ENCODE data around the gene SERINC2. TPM values are rescaled to one million over a fixed set of nuclear protein-coding genes. Genes with fewer than 3 reads are reported as not detected.

Gene SERINC2
- total and polyA plus RNA-seq, 2 experiments from 2014 or later, result 20.5 to 23.3 TPM

DNA sequence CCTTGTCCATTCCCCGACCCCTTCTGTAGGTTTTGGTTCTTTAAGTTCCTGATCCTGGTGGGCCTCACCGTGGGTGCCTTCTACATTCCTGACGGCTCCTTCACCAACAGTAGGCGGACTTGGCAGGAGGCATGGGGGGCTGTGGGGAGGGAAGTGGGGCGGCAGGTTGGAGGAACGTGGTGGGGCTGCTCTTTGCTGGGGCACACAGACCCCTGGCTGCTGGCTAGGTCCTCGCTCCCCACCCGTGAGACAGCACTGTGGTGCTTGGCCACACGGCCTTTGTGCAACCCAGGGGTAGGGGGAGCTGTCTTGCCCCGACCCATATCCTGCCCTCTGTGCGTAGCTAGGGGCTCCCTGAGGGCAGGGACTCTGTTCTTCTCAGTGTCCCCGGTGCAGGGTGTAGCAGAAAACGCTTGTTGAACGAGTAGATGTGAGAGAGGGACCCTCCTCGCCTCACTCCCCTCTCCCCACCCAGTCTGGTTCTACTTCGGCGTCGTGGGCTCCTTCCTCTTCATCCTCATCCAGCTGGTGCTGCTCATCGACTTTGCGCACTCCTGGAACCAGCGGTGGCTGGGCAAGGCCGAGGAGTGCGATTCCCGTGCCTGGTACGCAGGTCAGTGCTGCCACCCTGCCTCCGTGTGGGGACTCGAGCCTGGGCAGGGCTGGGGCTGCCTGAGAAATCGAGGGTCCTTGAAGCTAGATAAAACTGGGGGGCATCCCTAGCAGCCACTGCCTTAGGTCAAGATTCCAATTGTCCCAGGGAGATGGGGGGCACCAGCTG, 12.5 kb downstream of the SERINC2 start:
- Mint-ChIP-seq H3K36me3 (ENCODE audit: low read depth) (peaks cover 11% of the 10 kb centered on the region), H3K27ac (no peak overlapping the region), H3K27me3 (ENCODE audit: insufficient read depth, low read depth, poor library complexity) (peaks cover 11% of the 10 kb centered on the region), H3K4me1 (peaks cover 10% of the 10 kb centered on the region), H3K4me3 (no peak overlapping the region), H3K9me3 (no peaks in the 10 kb centered on the region)
- no peak for TF ChIP-seq NANOG (IDR thresholded peaks at IDR 0.05; ENCODE audit: borderline replicate concordance)
- no peak for TF ChIP-seq CREB1 (CRISPR knock-in tag; IDR thresholded peaks at IDR 0.05; ENCODE audit: low read depth)
- no peak for TF ChIP-seq STAT1 (IDR thresholded peaks at IDR 0.05; ENCODE audit: unreplicated experiment)
- no peak for TF ChIP-seq EZH2phosphoT487 (IDR thresholded peaks at IDR 0.05; ENCODE audit: unreplicated experiment)
- no peak for TF ChIP-seq REST (IDR thresholded peaks at IDR 0.05; ENCODE audit: unreplicated experiment)
- no peak for TF ChIP-seq CTCF (conservative IDR thresholded peaks at IDR 0.05; ENCODE audit: low read depth in 2 of 2)
- no peak for TF ChIP-seq EZH2 (IDR thresholded peaks at IDR 0.05; ENCODE audit: low read depth, unreplicated experiment)
- TF ChIP-seq ZNF331 (CRISPR knock-in tag; IDR thresholded peaks at IDR 0.05; ENCODE audit: low read depth), result no peak
- no peak for TF ChIP-seq ETS1 (IDR thresholded peaks at IDR 0.05)
- TF ChIP-seq, protein P1, sequence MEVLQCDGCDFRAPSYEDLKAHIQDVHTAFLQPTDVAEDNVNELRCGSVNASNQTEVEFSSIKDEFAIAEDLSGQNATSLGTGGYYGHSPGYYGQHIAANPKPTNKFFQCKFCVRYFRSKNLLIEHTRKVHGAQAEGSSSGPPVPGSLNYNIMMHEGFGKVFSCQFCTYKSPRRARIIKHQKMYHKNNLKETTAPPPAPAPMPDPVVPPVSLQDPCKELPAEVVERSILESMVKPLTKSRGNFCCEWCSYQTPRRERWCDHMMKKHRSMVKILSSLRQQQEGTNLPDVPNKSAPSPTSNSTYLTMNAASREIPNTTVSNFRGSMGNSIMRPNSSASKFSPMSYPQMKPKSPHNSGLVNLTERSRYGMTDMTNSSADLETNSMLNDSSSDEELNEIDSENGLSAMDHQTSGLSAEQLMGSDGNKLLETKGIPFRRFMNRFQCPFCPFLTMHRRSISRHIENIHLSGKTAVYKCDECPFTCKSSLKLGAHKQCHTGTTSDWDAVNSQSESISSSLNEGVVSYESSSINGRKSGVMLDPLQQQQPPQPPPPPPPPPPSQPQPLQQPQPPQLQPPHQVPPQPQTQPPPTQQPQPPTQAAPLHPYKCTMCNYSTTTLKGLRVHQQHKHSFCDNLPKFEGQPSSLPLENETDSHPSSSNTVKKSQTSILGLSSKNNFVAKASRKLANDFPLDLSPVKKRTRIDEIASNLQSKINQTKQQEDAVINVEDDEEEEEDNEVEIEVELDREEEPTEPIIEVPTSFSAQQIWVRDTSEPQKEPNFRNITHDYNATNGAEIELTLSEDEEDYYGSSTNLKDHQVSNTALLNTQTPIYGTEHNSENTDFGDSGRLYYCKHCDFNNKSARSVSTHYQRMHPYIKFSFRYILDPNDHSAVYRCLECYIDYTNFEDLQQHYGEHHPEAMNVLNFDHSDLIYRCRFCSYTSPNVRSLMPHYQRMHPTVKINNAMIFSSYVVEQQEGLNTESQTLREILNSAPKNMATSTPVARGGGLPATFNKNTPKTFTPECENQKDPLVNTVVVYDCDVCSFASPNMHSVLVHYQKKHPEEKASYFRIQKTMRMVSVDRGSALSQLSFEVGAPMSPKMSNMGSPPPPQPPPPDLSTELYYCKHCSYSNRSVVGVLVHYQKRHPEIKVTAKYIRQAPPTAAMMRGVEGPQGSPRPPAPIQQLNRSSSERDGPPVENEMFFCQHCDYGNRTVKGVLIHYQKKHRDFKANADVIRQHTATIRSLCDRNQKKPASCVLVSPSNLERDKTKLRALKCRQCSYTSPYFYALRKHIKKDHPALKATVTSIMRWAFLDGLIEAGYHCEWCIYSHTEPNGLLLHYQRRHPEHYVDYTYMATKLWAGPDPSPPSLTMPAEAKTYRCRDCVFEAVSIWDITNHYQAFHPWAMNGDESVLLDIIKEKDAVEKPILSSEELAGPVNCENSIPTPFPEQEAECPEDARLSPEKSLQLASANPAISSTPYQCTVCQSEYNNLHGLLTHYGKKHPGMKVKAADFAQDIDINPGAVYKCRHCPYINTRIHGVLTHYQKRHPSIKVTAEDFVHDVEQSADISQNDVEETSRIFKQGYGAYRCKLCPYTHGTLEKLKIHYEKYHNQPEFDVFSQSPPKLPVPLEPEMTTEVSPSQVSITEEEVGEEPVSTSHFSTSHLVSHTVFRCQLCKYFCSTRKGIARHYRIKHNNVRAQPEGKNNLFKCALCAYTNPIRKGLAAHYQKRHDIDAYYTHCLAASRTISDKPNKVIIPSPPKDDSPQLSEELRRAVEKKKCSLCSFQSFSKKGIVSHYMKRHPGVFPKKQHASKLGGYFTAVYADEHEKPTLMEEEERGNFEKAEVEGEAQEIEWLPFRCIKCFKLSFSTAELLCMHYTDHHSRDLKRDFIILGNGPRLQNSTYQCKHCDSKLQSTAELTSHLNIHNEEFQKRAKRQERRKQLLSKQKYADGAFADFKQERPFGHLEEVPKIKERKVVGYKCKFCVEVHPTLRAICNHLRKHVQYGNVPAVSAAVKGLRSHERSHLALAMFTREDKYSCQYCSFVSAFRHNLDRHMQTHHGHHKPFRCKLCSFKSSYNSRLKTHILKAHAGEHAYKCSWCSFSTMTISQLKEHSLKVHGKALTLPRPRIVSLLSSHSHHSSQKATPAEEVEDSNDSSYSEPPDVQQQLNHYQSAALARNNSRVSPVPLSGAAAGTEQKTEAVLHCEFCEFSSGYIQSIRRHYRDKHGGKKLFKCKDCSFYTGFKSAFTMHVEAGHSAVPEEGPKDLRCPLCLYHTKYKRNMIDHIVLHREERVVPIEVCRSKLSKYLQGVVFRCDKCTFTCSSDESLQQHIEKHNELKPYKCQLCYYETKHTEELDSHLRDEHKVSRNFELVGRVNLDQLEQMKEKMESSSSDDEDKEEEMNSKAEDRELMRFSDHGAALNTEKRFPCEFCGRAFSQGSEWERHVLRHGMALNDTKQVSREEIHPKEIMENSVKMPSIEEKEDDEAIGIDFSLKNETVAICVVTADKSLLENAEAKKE (CRISPR knock-in tag; IDR thresholded peaks at IDR 0.05), result no peak
- H3K4me2 ChIP-seq, result no peak overlapping the region
- peaks cover 9% of the 10 kb centered on the region; the same call in 1 of the 2 replicates for H3K4me1 ChIP-seq (ENCODE audit: insufficient read depth)
- no peaks in the 10 kb centered on the region for H3K27me3 ChIP-seq (ENCODE audit: insufficient read depth)
- H2AFZ ChIP-seq, result no peak overlapping the region
- H3K27ac ChIP-seq (ENCODE audit: low read depth), result no peak overlapping the region
- no peak overlapping the region for H3K4me3 ChIP-seq
- H3K36me3 ChIP-seq (ENCODE audit: insufficient read depth), result no peaks in the 10 kb centered on the region
- no peaks in the 10 kb centered on the region for H3K79me2 ChIP-seq (replicated peaks; ENCODE audit: insufficient read depth)
- DNase-seq (ENCODE audit: low spot score) (no peak), ATAC-seq (no peak)
- 0 out of 2 replicates have a peak, but pooled peaks cover 6% of the 10 kb centered on the region for H3F3A ChIP-seq (replicated peaks; ENCODE audit: low read depth)
- no peaks in the 10 kb centered on the region; the same call in 1 of the 2 replicates for H4K20me1 ChIP-seq (replicated peaks; ENCODE audit: insufficient read depth)
- no peaks in the 10 kb centered on the region for H3K9me2 ChIP-seq (ENCODE audit: insufficient read depth)

Data from GM23338 (cell line).